H1 (cell line): ENCODE data around the gene DHDDS. TPM values are rescaled to one million over a fixed set of nuclear protein-coding genes. Genes with fewer than 3 reads are reported as not detected.

Experiments used
- CTCF ChIA-PET: fragments of 300-600 bp; sonication (Branson Sonifier 250); formaldehyde crosslinking; loops from one replicate; lab custom pipeline; 2021; ENCODE audit not compliant: partially characterized antibody; lab: Charles Lee
- POLR2A ChIA-PET: fragments of 300-600 bp; sonication (Branson Sonifier 250); formaldehyde crosslinking; loops from one replicate; lab custom pipeline; 2021; ENCODE audit warnings: inconsistent platforms; ENCODE audit not compliant: partially characterized antibody; lab: Charles Lee
- DNase-seq, 2 experiments: peaks; one replicate each; pipeline versions ENCODE4 v3.0.0 to v3.0.0-alpha.2; 2010 to 2022; ENCODE audit warnings: low spot score in 2 of 2, low read depth in 1 of 2, mixed read lengths in 1 of 2
- FAIRE-seq: peaks from 2 replicates; lab custom pipeline; 2011; peaks lifted over from hg19 to GRCh38; lab: Jason Lieb, UNC
- H2AFZ ChIP-seq: 2 replicates; pipeline ENCODE4 v1.8.1; 2012; ENCODE audit warnings: low read length, inconsistent platforms
- H2AK5ac ChIP-seq: 2 replicates; pipeline ENCODE4 v1.6.1; 2013; ENCODE audit warnings: low read depth, low read length
- H2BK120ac ChIP-seq: replicated peaks from 2 replicates; pipeline ENCODE3; 2013; ENCODE audit warnings: low read depth, low read length, inconsistent platforms
- H2BK12ac ChIP-seq: 2 replicates; pipeline ENCODE4 v1.6.1; 2013; ENCODE audit warnings: low read depth, low read length
- H2BK15ac ChIP-seq: 2 replicates; pipeline ENCODE4 v1.6.1; 2013; ENCODE audit warnings: low read length
- H2BK20ac ChIP-seq: 2 replicates; pipeline ENCODE4 v1.6.1; 2013; ENCODE audit warnings: low read length
- H2BK5ac ChIP-seq: 2 replicates; pipeline ENCODE4 v1.6.1; 2013; ENCODE audit warnings: low read depth, low read length
- H3K14ac ChIP-seq: 2 replicates; pipeline ENCODE4 v1.6.1; 2013; ENCODE audit warnings: inconsistent platforms; ENCODE audit not compliant: insufficient read length
- H3K18ac ChIP-seq: 2 replicates; pipeline ENCODE4 v1.6.1; 2013; ENCODE audit warnings: low read length; ENCODE audit errors: extremely low read depth
- H3K23ac ChIP-seq: 2 replicates; pipeline ENCODE4 v1.6.1; 2013; ENCODE audit warnings: inconsistent platforms; ENCODE audit not compliant: insufficient read length
- H3K23me2 ChIP-seq: 2 replicates; pipeline ENCODE4 v1.6.1; 2013; ENCODE audit warnings: low read depth, low read length
- H3K27ac ChIP-seq: 2 replicates; pipeline ENCODE4 v1.6.1; 2011; ENCODE audit warnings: low read depth, low read length, inconsistent platforms
- H3K27me3 ChIP-seq, 4 experiments: replicated peaks in 1 of 4; 1 replicate in 1 of 4; 2 replicates in 3 of 4; pipeline versions ENCODE4 v1.6.1 to v1.8.1; 2011 to 2013; ENCODE audit warnings: low read length in 3 of 4, mild to moderate bottlenecking in 3 of 4, inconsistent platforms in 2 of 4, mixed read lengths in 2 of 4, moderate library complexity in 1 of 4; ENCODE audit not compliant: control insufficient read depth in 3 of 4, insufficient read depth in 3 of 4; ENCODE audit errors: extremely low read depth in 1 of 4
- H3K36me3 ChIP-seq, 4 experiments: 2 replicates each; pipeline versions ENCODE4 v1.6.1 to v1.8.1; 2011 to 2013; ENCODE audit warnings: mild to moderate bottlenecking in 4 of 4, low read length in 3 of 4, moderate library complexity in 2 of 4, control low read depth in 1 of 4, inconsistent platforms in 1 of 4; ENCODE audit not compliant: insufficient read depth in 4 of 4, control insufficient read depth in 2 of 4
- H3K4ac ChIP-seq: replicated peaks from 2 replicates; pipeline ENCODE3; 2013; ENCODE audit warnings: low read length, low read depth, mixed read lengths, inconsistent platforms; ENCODE audit not compliant: insufficient read length
- H3K4me1 ChIP-seq, 4 experiments: replicated peaks in 1 of 4; 1 replicate in 1 of 4; 2 replicates in 3 of 4; pipeline versions ENCODE4 v1.6.1 to v1.8.1; 2011 to 2013; ENCODE audit warnings: low read length in 3 of 4, inconsistent platforms in 2 of 4, mixed read lengths in 1 of 4; ENCODE audit not compliant: insufficient read depth in 4 of 4, control insufficient read depth in 3 of 4
- H3K4me2 ChIP-seq, 2 experiments: 2 replicates each; pipeline versions ENCODE4 v1.6.1 to v1.8.1; 2011 to 2013; ENCODE audit warnings: low read depth in 2 of 2, low read length in 2 of 2, control low read depth in 1 of 2, inconsistent platforms in 1 of 2, mild to moderate bottlenecking in 1 of 2; ENCODE audit not compliant: insufficient read depth in 1 of 2
- H3K4me3 ChIP-seq, 4 experiments: fragments of 200-600, 300-600 bp in 1 of 4; sonication (generic), shearing (Covaris generic), sonication (Bioruptor Twin) in 1 of 4; 2 replicates each; pipeline versions ENCODE4 v1.5.1 to v1.8.1; 2011 to 2016; ENCODE audit warnings: low read length in 4 of 4, low read depth in 3 of 4, control low read depth in 2 of 4, inconsistent platforms in 2 of 4, mild to moderate bottlenecking in 2 of 4, mixed read lengths in 1 of 4, moderate library complexity in 1 of 4; ENCODE audit not compliant: insufficient read depth in 2 of 4; ENCODE audit errors: extremely low read depth in 1 of 4
- H3K56ac ChIP-seq: replicated peaks from 2 replicates; pipeline ENCODE3; 2013; ENCODE audit warnings: low read depth, mild to moderate bottlenecking, mixed read lengths, low read length, inconsistent platforms; ENCODE audit not compliant: insufficient read length
- H3K79me1 ChIP-seq: 2 replicates; pipeline ENCODE4 v1.6.1; 2013; ENCODE audit warnings: low read depth, low read length, control low read depth
- H3K79me2 ChIP-seq, 2 experiments: 2 replicates each; pipeline versions ENCODE4 v1.6.1 to v1.8.1; 2012 to 2013; ENCODE audit warnings: low read length in 2 of 2, mild to moderate bottlenecking in 2 of 2, inconsistent platforms in 1 of 2; ENCODE audit not compliant: insufficient read depth in 2 of 2, control insufficient read depth in 1 of 2
- H3K9ac ChIP-seq, 4 experiments: replicated peaks in 1 of 4; 1 replicate in 1 of 4; 2 replicates in 3 of 4; pipeline versions ENCODE4 v1.6.1 to v1.8.1; 2011 to 2013; ENCODE audit warnings: low read depth in 3 of 4, low read length in 3 of 4, control low read depth in 2 of 4, mild to moderate bottlenecking in 2 of 4, moderate library complexity in 2 of 4, inconsistent platforms in 1 of 4; ENCODE audit errors: extremely low read depth in 1 of 4
- H3K9me3 ChIP-seq, 2 experiments: 2 replicates each; pipeline versions ENCODE4 v1.6.1 to v1.8.1; 2012 to 2013; ENCODE audit warnings: mild to moderate bottlenecking in 2 of 2, moderate library complexity in 2 of 2, control low read depth in 1 of 2, inconsistent platforms in 1 of 2, low read depth in 1 of 2, low read length in 1 of 2, mixed read lengths in 1 of 2; ENCODE audit not compliant: insufficient read depth in 2 of 2
- H4K20me1 ChIP-seq, 2 experiments: replicated peaks in 1 of 2; 2 replicates each; pipeline versions ENCODE3 to v1.8.1; 2011 to 2013; ENCODE audit warnings: inconsistent platforms in 2 of 2, low read length in 2 of 2, mild to moderate bottlenecking in 1 of 2; ENCODE audit not compliant: insufficient read depth in 2 of 2, control insufficient read depth in 1 of 2
- H4K5ac ChIP-seq: 2 replicates; pipeline ENCODE4 v1.6.1; 2013; ENCODE audit warnings: low read length, low read depth, mixed read lengths, inconsistent platforms; ENCODE audit not compliant: insufficient read length
- H4K8ac ChIP-seq: 2 replicates; pipeline ENCODE4 v1.8.0; 2013; ENCODE audit warnings: mild to moderate bottlenecking, moderate library complexity, low read length, inconsistent platforms; ENCODE audit not compliant: insufficient read depth; ENCODE audit errors: extremely low read depth
- H4K91ac ChIP-seq: replicated peaks from 2 replicates; pipeline ENCODE3; 2013; ENCODE audit warnings: low read length, mixed read lengths, inconsistent platforms; ENCODE audit not compliant: insufficient read length
- ASH2L ChIP-seq: fragments of 200-600, 300-600 bp; sonication (generic); IDR thresholded peaks from one replicate; pipeline ENCODE4 v1.7.1; 2017; ENCODE audit warnings: low read length
- BACH1 ChIP-seq: IDR thresholded peaks from 2 replicates; pipeline ENCODE4 v1.6.1; 2012; ENCODE audit warnings: low read length, improper control_type of control experiment
- CBX5 ChIP-seq: fragments of 300-800, 300-1000 bp; sonication (generic); IDR thresholded peaks from 2 replicates; pipeline ENCODE4 v1.7.1; 2016; ENCODE audit warnings: antibody characterized with exemption, low read length, low read depth
- KDM5A ChIP-seq: fragments of 200-600 bp; IDR thresholded peaks from 2 replicates; pipeline ENCODE4 v1.7.1; 2012; ENCODE audit warnings: mild to moderate bottlenecking, low read length, inconsistent platforms, mixed read lengths
- POLR2AphosphoS5 ChIP-seq: IDR thresholded peaks from 2 replicates; pipeline ENCODE4 v1.6.1; 2011; ENCODE audit warnings: low read depth, low read length
- RXRA ChIP-seq: IDR thresholded peaks from 2 replicates; pipeline ENCODE4 v1.6.1; 2011; ENCODE audit warnings: low read depth, mild to moderate bottlenecking, low read length, moderate library complexity; ENCODE audit not compliant: insufficient read depth
- SIN3A ChIP-seq, 2 experiments: IDR thresholded peaks in 1 of 2; conservative IDR thresholded peaks in 1 of 2; 2 replicates each; pipeline ENCODE4 v1.6.1; 2011 to 2012; ENCODE audit warnings: low read length in 2 of 2, improper control_type of control experiment in 1 of 2, low read depth in 1 of 2, mild to moderate bottlenecking in 1 of 2
- SP2 ChIP-seq: IDR thresholded peaks from 2 replicates; pipeline ENCODE4 v1.6.1; 2012; ENCODE audit warnings: mild to moderate bottlenecking, low read length, inconsistent platforms
- TAF1 ChIP-seq: IDR thresholded peaks from 2 replicates; pipeline ENCODE4 v1.6.1; 2011; ENCODE audit warnings: mild to moderate bottlenecking, low read depth, low read length
- TAF7 ChIP-seq: optimal IDR thresholded peaks from 2 replicates; pipeline ENCODE3; 2011; ENCODE audit warnings: low read depth, mild to moderate bottlenecking, inconsistent platforms, low read length, moderate library complexity, borderline replicate concordance
- TBP ChIP-seq: IDR thresholded peaks from 2 replicates; pipeline ENCODE4 v1.6.1; 2011; ENCODE audit warnings: low read depth, low read length, improper control_type of control experiment
- YY1 ChIP-seq: IDR thresholded peaks from 2 replicates; pipeline ENCODE4 v1.6.1; 2011; ENCODE audit warnings: low read depth, mild to moderate bottlenecking, low read length
- WGBS, 2 experiments: shearing (Covaris generic) in 1 of 2; methylation state at CpG; one replicate each; pipeline versions ENCODE4 v1.1.6 to v1.1.7; 2013 to 2015; ENCODE audit warnings: low lambda C conversion rate in 2 of 2, mixed read lengths in 2 of 2, inconsistent platforms in 1 of 2, low coverage in 1 of 2, missing lambda C conversion rate in 1 of 2; ENCODE audit not compliant: insufficient replicate concordance in 2 of 2, insufficient coverage in 1 of 2, insufficient read length in 1 of 2; ENCODE audit errors: extremely low coverage in 1 of 2, missing lambda C conversion rate in 1 of 2; 5-methylcytosine and 5-hydroxymethylcytosine counted together
- polyA plus RNA-seq, 7 experiments: library from polyadenylated mRNA; depleted of rRNA in 3 of 7; stranded (reverse) in 5 of 7; unstranded in 2 of 7; fragments of >200 nt in 5 of 7; fragments of 200-250 nt in 2 of 7; gene quantifications; 1 replicate in 5 of 7; 2 replicates in 1 of 7; 4 replicates in 1 of 7; pipeline versions ENCODE4 v1.2.1 to v1.2.3, GENCODE V29; 2011 to 2013; ENCODE audit warnings: missing spikeins in 2 of 7, mixed read lengths in 2 of 7
- total RNA-seq: library from RNA; stranded (reverse); fragmentation: NEBNext Ultra II Directional; extraction: Animal tissue kit (Norgen Biotek cat#: 25700); gene quantifications from 2 replicates; pipeline ENCODE4 v1.2.1, GENCODE V29; 2021
- TF ChIP-seq, protein P1 (sequence below): IDR thresholded peaks from 2 replicates; pipeline ENCODE4 v1.6.1; 2012; ENCODE audit warnings: low read length, inconsistent platforms

DHDDS gene
- total and polyA plus RNA-seq, 2 of the 8 experiments (the other 6 are each of a cell fraction or from before 2014, with no cell fraction given): 28.3 to 44.6 TPM

- Histone ChIP-seq H2BK15ac (no peak overlapping the region), H3K18ac (no peak overlapping the region), H3K79me1 (no peaks in the 10 kb centered on the region), H2BK20ac (no peak overlapping the region), H3K79me2 (no peaks in the 10 kb centered on the region), H3K9me3 (no peaks in the 10 kb centered on the region), H3K27ac (no peak overlapping the region), H2AFZ (no peak overlapping the region), H3K9ac (no peak overlapping the region), H3K4me2 (no peak overlapping the region), H2BK12ac (no peak overlapping the region), H3K4me3 (no peak overlapping the region), H3K4me1 (peaks cover 0 to 8% (median 1%) of the 10 kb centered on the region in 4 experiments; a peak in 4 of 7 replicates), H2BK120ac (no peak overlapping the region), H2AK5ac (no peak overlapping the region), H3K14ac (no peak overlapping the region), H4K5ac (no peak overlapping the region), H3K56ac (no peak overlapping the region), H3K36me3 (no peaks in the 10 kb centered on the region), H4K20me1 (peaks cover 0 to 1% of the 10 kb centered on the region in 2 experiments), H4K8ac (no peak overlapping the region), H3K23ac (no peak overlapping the region), H3K23me2 (peaks cover 7% of the 10 kb centered on the region; the same call in 1 of the 2 replicates), H2BK5ac (no peak overlapping the region), H4K91ac (no peak overlapping the region), H3K4ac (no peak overlapping the region), H3K27me3 (no peaks in the 10 kb centered on the region)
- no peak for FAIRE-seq
- DNase-seq: no peak
- ChIA-PET CTCF (interaction anchor here (0.9 to 2.6 kb wide), 5 partner anchors 8 to 123 kb away, joined by 3 to 13 read pairs (median 4); no protein-coding TSS in a partner anchor), POLR2A (interaction anchor here (1.3 to 8.6 kb wide), 3 partner anchors 9 to 14 kb away, joined by 5 to 150 read pairs (median 14); no protein-coding TSS in a partner anchor)
- WGBS, 2 experiments: 95% methylated on average over 2 of the region's 2 CpGs; no CpG with 5 or more reads in 1 of the 2 experiments
- TF ChIP-seq, protein P1, sequence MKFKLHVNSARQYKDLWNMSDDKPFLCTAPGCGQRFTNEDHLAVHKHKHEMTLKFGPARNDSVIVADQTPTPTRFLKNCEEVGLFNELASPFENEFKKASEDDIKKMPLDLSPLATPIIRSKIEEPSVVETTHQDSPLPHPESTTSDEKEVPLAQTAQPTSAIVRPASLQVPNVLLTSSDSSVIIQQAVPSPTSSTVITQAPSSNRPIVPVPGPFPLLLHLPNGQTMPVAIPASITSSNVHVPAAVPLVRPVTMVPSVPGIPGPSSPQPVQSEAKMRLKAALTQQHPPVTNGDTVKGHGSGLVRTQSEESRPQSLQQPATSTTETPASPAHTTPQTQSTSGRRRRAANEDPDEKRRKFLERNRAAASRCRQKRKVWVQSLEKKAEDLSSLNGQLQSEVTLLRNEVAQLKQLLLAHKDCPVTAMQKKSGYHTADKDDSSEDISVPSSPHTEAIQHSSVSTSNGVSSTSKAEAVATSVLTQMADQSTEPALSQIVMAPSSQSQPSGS: no peak
- no peak for TF ChIP-seq KDM5A
- no peak for TF ChIP-seq YY1
- TF ChIP-seq RXRA: no peak
- TF ChIP-seq SIN3A (conservative IDR thresholded peaks at IDR 0.05 in 1 of 2, IDR thresholded peaks at IDR 0.05 in 1 of 2; ENCODE audit: low read depth in 1 of 2, low read length in 2 of 2): no peak
- TF ChIP-seq ASH2L: no peak
- no peak for TF ChIP-seq TAF1
- TF ChIP-seq POLR2AphosphoS5: no peak
- TF ChIP-seq CBX5: no peak
- TF ChIP-seq BACH1: no peak
- no peak for TF ChIP-seq TBP
- TF ChIP-seq TAF7: no peak
- TF ChIP-seq SP2: no peak
Measured at GRCh38 chr1:26404641-26405040, 27.5 kb upstream of the DHDDS start.
